Measurements from ENCODE around the gene MARCHF7. TPM values are rescaled to one million over a fixed set of nuclear protein-coding genes. Genes with fewer than 3 reads are reported as not detected.

Gene MARCHF7
- total RNA-seq, 4 donors from 2014 or later: 95.7 to 139 (median 108) TPM

GRCh38 chr2:159758686-159759085, 46.4 kb downstream of the MARCHF7 start:
- intact Hi-C loops (cut with DNase I; ENCODE audit: low total_unique reads): no loop called here
- 60 to 67% methylated on average over 1 of the region's 1 CpG for WGBS, 2 donors
- H3K4me3 ChIP-seq (ENCODE audit: low read depth, poor library complexity, severe bottlenecking): no peak overlapping the region
- TF ChIP-seq CTCF (IDR thresholded peaks at IDR 0.05) (no peak), POLR2A (IDR thresholded peaks at IDR 0.05) (no peak)
- no peak for DNase-seq (ENCODE audit: low spot score in 2 of 2)

- 83 to 86% methylated on average over 3 of the region's 3 CpGs for WGBS, 2 donors
- H3K4me3 ChIP-seq (ENCODE audit: low read depth, poor library complexity, severe bottlenecking): no peak overlapping the region
- intact Hi-C loops (cut with DNase I; ENCODE audit: low total_unique reads): no loop called here
- no peak for DNase-seq (ENCODE audit: low spot score in 2 of 2)
- TF ChIP-seq POLR2A (IDR thresholded peaks at IDR 0.05) (no peak), CTCF (IDR thresholded peaks at IDR 0.05) (no peak)
These were observed 47.3 kb downstream of the MARCHF7 start for GRCh38 chr2:159759577-159759976.

- no peak overlapping the region for H3K4me3 ChIP-seq (ENCODE audit: low read depth, poor library complexity, severe bottlenecking)
- intact Hi-C loops (cut with DNase I; ENCODE audit: low total_unique reads): no loop called here
- TF ChIP-seq POLR2A (IDR thresholded peaks at IDR 0.05) (no peak), CTCF (IDR thresholded peaks at IDR 0.05) (no peak)
- no peak for DNase-seq (ENCODE audit: low spot score in 2 of 2)
These were observed 48.0 kb downstream of the MARCHF7 start for GRCh38 chr2:159760326-159760725.

GRCh38 chr2:159762075-159762474, 49.8 kb downstream of the MARCHF7 start:
- TF ChIP-seq CTCF (IDR thresholded peaks at IDR 0.05): no peak
- 32 to 42% methylated on average over 1 of the region's 1 CpG for WGBS, 2 donors
- no peak for DNase-seq (ENCODE audit: low spot score in 2 of 2)
- intact Hi-C loops (cut with DNase I; ENCODE audit: low total_unique reads): no loop called here
- H3K4me3 ChIP-seq (ENCODE audit: low read depth, poor library complexity, severe bottlenecking): no peak overlapping the region

Other genes with a start within 250 kb of the MARCHF7 start
- 10 to 100 TPM; 46.8 to 72.8 (median 53.4) TPM for gene BAZ2B, start 96.0 kb upstream of the MARCHF7 start, total RNA-seq
- gene CD302, start 85.7 kb downstream of the MARCHF7 start, total RNA-seq: 10 to 100 TPM; 10.2 to 24.8 (median 18.8) TPM
- 10 to 100 TPM in 2 of 4 donors, 1 to 10 TPM in 2; 5.5 to 23.7 (median 13.0) TPM for gene LY75, start 192.2 kb downstream of the MARCHF7 start, total RNA-seq